Stimulated activated CD8-positive, alpha-beta memory T cell treated with anti-CD3 and anti-CD28 coated beads, Interleukin-2, amount 100 ng/mL, for 1 hour (primary cell): Measurements from ENCODE around the gene DHRS2.

Experiments used
- DNase-seq, 2 donors: peaks; one replicate each; pipeline ENCODE4 v3.0.0-alpha.2; 2020; ENCODE audit warnings: low read depth in 2 of 2

The DHRS2 gene

GRCh38 chr14:23694085-23694948, 58.2 kb downstream of the DHRS2 start:
- DNase-seq: no peak
